ENCODE measurements around the gene AOPEP.

DNA sequence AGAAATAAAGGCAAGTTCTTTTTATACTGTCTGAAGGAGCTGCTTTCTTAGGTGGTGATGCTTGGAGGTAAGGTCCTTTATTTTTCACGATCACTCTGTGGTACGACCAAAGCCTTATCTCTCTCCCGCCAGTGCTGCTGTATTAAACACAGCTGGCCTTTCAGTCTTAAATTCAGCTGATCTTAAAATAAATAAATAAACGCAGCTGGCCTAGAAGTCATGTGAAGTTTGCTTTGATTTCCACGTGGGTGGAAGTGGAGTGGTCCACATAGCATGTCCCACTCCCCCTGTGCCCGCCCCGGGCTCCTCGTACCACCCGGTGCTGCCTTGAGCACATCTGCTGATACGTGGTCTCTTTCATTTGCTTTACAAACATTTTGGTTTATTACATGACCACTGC, 330.6 kb downstream of the AOPEP start:
- TF ChIP-seq, protein P1, sequence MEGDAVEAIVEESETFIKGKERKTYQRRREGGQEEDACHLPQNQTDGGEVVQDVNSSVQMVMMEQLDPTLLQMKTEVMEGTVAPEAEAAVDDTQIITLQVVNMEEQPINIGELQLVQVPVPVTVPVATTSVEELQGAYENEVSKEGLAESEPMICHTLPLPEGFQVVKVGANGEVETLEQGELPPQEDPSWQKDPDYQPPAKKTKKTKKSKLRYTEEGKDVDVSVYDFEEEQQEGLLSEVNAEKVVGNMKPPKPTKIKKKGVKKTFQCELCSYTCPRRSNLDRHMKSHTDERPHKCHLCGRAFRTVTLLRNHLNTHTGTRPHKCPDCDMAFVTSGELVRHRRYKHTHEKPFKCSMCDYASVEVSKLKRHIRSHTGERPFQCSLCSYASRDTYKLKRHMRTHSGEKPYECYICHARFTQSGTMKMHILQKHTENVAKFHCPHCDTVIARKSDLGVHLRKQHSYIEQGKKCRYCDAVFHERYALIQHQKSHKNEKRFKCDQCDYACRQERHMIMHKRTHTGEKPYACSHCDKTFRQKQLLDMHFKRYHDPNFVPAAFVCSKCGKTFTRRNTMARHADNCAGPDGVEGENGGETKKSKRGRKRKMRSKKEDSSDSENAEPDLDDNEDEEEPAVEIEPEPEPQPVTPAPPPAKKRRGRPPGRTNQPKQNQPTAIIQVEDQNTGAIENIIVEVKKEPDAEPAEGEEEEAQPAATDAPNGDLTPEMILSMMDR (IDR thresholded peaks at IDR 0.05): no peak
- TF ChIP-seq EP300 (IDR thresholded peaks at IDR 0.05) (no peak), POLR2A (IDR thresholded peaks at IDR 0.05) (no peak)

Data from gastroesophageal sphincter (tissue), 3 donors.